Measurements from ENCODE around the gene MACROH2A2.
"Not testable (repeated sequence)": the region's sequence is repeated elsewhere in the genome, so short reads cannot be mapped to it uniquely, and the experiment has no call there.

MACROH2A2 gene

DNA sequence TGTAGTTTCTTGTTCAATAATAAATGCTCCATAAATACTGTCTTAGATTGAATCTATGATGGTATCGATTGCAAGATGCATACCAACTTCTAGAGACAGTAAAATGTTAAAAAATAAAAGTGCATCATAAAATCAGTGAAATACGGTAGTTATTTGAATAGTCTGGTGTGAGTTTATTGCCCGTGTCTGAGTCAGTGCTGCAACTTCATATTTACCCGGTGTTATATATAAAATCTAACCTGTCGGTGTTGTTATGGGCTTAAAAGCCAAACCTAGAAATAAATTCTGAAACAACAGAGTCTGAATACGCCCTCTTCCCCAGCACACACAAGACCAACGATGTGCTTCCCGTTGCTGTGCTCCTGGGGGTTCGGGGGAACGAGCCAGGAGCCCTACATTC, 16.3 kb downstream of the MACROH2A2 start:
- no peak for DNase-seq

DNA sequence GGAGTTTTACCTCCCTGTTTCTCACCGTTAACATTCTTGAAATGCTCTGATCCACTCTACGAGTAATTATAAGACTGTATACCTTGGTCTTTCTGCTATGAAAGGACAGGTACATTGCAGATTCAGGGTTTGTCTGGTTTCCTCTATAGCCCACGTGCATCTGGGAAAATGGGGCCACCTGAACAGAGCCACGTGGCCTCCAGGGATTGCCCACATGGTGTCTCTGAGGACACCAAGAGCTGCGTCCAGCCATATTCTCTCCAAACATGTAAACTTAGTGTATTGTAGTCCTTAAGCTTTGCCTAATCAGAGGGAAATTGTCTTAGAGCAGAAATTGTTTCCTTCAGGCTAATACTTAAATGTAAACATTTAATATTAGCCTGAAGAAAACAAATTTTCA, 16.7 kb downstream of the MACROH2A2 start:
- DNase-seq: no peak

DNA sequence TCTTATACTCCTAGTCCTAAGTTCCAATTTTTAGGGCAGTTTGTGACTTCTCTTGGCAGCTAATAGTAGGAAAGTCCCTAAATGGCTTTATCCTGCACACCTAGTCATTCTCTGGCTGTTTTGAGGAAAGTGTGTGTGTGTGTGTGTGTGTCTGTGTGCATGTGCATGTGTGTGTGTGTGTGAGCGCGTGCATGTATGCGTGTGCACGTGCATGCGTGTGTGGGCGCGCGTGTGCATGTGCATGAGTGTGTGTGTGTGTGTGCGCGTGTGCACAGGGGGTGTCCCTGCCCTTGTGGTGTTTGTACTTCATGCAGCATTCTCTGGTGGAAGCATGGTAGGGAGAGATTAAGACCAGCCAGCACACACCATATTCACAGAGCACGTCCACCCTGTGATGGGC, 18.2 kb downstream of the MACROH2A2 start:
- no peak for DNase-seq

DNA sequence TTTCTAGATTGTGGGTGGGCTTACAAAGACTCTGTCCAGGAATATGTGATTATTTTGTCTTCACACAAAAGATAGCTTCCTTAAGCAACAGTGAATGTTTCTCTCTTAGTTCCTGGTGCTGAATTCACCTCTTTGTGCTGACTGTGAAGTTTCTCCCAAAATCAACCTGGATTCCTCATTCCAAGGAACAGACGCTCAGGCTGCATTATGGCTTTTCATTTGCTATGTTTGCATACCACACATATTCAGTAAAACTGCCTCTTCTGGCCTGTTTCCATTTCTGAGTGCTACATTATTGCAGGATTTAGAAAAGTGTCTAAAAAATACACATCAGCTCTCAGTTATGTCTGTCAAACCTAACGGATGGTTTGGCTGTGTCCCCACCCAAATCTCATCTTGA, 21.5 kb downstream of the MACROH2A2 start:
- DNase-seq: no peak

DNA sequence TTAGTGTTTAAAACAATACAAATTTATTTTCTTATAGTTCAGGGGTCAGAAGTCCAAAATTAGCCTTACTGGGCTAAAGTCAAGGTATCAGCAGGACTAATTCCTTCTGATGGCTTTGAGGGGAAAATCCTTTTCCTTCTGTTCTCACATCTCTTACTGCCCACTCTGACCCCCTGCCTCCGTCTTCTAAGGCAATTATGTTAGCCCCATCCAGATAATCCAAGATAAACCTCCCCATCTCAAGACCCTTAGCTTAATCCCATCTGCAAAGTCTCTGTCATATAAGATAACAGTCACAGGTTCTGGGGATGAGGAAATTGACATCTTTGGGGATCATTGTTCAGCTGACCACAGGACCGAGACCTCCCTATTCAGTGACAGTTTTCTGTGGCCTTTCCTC, 22.3 kb downstream of the MACROH2A2 start:
- no peak for DNase-seq

DNA sequence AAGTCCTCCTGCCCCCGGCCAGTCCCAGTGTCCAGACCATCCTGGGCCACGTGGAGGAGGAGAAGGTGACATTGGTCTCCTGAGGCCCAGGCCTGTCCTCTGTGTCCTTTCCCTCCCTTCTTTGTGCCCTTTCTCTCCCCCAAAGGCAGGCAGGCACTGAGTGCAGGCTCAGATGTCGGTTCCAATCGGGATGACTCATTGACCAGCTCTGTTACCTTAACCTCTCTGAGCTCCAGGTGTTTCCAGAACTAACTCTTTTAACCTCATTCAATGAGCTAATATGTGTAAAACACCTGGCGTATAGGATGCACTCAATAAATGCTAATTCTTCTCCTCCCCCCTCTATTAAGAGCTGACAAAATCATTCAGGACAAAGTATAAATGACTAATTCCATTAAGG, 25.7 kb downstream of the MACROH2A2 start:
- DNase-seq: no peak

DNA sequence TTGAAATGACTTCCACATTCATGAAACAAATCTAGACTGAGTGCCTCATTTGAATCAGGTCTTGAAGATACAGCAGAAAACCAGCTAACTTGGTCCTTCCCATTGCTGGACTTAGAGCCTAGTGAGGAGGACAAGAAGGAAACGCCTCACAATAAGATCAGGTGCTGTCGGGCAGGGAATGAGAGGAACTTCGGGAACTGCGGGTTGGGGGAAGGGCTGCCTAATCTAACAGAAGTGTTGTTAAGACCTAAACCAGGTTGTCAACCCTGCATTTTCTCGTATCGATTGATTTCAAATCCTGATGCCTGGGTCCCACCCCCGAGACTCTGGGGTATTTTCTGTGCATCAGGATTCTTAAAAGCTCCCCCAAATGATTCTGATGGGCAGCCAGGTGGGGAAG, 26.3 kb downstream of the MACROH2A2 start:
- DNase-seq: no peak

DNA sequence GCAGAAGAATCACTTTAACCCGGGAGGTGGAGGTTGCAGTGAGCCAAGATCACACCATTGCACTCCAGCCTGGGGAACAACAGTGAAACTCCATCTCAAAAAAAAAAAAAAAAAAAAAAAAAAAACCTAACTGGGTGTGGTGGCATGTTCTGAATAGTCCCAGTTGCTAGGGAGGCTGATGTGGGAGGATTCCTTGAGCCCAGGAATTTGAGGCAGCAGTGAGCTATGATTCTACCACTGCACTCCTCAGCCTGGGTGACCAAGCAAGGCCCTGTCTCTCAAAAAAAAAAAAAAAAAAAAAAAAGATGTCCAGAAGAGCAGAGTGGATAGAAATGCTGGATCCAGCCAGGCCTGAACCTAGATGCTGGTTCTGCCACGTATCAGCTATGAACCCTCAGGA, 28.1 kb downstream of the MACROH2A2 start:
- DNase-seq: not testable (repeated sequence)

DNA sequence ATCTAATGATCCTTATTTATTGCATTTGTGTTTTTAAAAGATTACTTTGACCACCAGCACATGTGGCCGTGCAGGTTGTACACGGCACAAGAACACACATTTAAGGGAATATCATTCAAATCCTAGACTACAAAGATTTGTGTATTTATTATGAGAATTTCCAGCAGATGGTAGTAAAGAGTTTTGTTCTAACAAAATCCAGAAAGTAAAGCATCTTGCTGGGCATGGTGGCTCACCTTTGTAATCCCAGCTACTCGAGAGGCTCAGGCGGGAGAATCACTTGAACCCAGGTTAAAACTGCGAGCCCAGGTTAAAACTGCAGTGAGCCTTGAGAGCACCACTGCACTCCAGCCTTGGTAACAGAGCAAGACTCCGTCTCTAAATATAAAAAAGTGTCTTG, 31.5 kb downstream of the MACROH2A2 start:
- DNase-seq: no peak

DNA sequence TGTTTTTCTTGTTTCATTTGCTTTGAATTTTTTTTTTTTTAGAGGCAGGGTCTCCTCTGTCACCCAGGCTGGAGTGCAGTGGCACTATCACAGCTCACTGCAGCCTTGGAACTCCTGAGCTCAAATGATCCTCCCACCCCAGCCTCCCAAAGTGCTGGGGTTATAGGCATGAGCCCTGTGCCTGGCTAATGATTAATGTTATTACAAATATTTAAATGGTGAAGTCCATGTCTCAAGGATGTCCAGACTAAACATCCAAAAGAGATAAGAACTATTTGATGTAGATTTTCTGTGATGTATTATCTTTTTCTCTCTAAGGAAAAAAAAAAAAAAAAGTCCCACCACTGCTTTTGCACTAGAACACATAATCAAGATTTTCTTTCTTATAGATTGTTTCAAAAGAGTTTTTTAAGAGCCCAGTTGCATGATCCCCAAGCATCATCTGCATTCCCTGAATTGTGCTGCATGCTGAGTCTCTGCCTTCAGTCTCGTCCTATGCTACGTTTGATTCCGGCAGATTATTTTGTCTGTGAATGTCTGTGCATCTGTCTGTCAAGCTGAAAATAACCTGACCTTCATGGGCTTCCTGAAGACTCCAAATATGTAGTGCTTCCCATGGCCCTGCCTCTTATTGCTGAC, 33.4 kb downstream of the MACROH2A2 start:
- DNase-seq: no peak

DNA sequence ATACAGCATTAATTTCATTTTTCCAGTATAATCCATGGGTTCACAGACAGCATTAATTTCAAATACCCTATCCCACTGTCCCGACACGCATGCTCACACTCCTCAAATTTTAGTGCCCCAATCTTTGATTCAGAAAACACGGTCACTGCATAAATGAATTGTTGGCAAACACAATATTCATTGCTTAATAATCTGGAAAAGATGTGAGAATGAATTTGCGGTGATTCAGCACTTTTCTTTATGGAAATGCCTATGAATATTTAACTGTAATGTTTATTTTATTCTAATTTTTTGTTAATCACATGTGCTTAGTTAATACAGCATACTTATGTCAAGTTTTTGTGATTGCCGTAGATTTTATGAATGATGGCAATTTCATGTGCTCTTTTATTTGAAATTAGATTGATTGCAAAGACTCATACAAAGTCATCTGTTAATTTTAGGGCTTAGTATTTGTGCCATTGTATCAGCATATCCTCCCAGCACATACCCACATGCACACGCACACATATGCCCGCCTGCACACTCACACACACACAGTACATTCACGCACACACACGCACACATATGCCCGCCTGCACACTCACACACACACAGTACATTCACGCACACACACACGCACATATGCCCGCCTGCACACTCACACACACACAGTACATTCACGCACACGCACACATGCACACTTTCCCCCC, 35.1 kb downstream of the MACROH2A2 start:
- DNase-seq: no peak

DNA sequence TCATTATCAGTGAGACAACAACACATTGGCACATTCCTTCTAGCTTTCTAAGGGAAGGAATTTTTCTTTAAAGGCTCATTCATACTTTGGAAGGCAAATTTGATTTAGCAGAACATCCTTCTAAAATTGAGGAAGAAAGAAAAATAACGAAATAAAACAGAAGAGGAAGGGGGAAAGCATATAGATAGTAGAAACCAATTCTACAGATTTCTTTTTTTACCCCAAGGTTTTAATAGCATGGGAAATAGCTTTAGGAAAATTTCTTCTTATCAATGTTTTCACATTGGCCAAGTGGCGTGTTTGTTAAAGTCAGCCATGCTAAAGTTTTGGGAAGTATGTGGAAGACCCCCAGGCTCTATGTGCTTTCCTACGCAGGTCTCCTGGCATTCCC, 35.7 kb downstream of the MACROH2A2 start:
- no peak for DNase-seq

DNA sequence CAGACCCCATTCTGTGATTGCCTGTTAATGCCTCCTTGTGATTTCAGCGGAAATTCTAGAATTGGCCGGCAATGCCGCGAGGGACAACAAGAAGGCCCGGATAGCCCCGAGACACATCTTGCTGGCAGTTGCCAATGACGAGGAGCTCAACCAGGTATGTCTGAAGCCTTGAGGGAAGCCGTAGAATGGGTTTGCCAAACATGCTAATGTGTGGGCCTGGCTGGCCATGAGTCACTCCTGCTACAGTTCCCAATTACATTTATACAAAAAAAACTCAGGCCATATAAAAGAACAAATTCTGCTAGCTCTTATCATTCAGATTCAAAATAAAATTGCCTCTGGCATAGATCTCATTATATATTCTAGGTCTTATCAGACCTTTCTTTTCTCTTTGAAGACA, 37.4 kb downstream of the MACROH2A2 start:
- DNase-seq: no peak

DNA sequence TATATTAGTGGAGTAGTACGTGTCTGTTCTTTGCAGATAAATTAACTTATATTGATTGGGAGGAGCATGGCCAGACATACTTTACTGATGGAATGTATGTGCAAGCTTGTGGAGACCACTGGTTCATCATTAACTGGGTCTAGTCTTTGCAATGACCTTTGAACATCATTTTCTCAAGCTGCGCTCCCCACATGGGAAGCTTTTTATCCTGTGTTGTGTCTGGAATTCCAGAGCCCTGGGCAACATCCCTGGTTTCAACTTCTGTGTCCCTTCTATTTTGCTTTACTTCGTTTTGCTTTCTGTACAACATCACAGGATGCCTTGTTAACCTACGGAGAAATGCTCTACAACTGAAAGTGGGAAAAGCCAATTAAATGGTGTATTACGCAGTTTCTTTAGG, 38.3 kb downstream of the MACROH2A2 start:
- DNase-seq: no peak

DNA sequence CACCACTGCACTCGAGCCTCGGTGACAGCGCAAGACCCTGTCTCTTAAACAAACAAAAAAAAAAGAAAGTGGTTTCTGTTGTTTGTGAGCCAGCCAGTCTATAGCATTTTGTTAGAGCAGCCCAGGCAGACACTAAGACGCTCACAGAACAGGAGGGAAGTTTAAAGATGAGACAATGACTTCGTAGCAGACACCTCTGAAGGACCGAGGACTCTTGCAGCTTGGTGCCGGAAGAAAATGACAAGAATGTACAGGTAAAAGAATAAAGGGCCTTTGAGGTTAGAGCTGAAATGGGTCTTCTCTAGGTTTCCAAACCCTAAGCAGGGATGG, 39.7 kb downstream of the MACROH2A2 start:
- DNase-seq: no peak

DNA sequence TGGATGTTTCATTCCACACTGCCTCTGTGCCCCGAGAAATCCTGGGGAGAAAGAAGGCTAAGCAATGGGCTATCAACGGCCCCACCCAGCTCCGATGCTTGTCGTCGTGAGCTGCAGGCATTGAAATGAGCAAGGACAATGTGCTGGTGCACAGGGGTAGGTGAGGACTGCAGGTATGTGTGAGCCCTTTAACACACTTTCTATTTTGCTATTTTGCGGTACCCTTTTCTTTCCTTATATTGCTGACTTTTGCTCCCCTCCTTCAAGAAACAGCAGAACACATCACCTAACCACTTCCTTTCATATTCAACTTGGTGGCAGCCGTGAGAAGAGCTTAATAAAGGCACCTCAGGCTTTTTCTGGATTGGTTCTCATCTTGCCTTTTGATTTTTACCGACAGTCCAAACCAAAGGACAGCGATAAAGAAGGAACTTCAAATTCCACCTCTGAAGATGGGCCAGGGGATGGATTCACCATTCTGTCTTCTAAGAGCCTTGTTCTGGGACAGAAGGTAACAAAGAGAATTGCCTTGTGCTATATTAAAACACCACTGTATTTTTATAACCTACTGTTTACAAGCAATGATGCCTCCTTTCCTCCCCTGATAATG, 40.8 kb downstream of the MACROH2A2 start:
- DNase-seq: no peak

DNA sequence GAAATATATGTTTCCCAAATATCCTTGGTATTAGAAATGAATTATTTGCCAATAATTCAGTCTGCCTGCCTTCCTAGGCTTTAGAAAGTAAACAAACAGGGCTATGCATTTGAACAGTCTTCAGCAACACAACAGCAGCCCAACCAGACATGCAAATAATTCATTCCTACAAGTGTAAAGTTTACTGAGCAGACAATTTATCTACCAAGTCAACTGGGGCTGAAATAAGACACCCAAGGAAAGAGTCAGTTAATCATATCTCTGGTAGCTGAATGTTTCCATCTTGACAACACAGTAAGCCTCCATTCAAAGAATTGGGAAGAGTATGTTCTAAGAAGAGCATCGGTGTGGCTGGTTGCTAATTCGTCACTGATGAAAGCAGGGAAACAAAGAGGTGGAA, 41.6 kb downstream of the MACROH2A2 start:
- no peak for DNase-seq

DNA sequence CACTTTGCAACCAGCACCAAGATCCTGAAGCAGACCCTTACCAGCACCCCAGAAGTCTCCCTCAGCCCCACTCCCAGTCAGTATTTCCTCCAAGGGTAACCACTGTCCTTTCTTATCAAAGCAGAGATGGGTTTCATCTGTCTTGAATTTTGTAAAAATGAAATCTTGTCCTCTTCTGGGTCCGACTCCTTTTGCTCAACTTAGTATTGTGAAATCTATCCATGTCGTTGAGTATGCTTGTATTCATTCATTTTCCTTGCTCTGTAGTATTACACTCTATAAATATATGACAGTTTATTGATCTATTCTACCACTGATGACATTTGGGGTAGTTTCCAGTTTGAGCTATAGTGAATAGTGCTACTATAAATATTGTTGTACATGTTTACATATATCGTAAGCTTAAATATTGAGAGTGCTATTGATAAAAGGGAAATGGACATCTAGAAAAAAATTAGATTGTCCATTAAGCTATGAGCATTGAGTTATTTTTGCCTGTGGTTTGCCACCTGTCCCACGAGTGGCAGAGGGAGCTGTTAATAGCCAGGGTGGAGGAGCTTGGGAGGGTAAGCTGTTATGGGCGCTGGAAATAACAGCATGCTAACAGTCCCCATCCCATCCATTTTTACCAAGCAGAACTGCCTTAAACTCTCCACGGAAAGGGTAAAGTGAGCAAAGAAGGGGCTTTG, 43.5 kb downstream of the MACROH2A2 start:
- DNase-seq: no peak

DNA sequence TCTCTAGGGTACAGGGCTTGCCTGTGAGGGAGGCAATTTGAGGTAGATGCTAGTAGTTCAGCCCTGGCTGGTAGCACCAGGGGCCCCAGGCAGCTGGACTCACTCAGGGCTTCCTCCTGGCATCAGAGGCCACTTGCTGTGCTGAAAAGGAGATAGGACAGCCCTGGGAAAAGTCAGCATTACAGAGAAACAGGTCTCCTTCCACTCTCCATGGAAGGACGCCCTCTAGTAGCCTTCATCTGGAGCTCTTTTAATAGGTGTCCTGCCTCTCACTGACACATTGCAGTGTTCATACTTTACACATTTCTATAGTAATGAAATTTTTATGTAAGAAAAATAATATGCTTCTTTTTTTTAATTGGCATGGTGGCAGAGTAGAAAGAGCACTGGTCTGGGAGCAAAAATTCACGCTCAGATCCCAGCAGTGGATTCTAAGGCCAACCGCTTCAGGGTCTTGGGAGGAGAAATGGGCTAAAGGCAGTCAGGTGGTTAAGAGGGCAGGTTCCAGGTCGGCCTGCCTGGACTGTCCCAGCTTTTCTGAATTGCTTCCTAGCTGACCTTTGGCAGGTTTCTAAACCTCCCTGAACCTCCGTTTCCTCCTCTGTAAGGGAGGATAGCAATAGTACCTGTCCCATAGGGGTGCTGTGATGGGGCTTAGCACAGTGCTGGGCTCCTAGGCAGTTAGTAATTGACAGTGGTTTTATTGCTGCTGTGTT, 44.2 kb downstream of the MACROH2A2 start:
- DNase-seq: no peak

DNA sequence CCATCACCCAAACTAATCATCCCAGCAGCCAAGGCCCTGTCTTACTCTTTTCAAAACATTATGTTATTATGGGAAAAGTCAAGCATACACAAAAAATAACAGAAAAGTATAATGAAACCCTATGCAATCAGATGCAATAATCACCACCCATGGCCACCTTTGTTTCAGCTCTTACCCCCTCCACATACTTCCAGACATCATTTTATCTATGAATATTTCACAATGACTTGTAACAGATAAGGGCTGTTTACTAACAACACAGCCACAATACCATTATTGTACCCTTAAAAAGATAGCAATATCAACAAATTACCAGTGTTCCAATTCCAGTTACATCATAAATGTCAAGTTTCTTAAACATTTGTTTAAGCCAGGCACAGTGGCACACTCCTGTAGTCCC, 44.8 kb downstream of the MACROH2A2 start:
- no peak for DNase-seq

DNA sequence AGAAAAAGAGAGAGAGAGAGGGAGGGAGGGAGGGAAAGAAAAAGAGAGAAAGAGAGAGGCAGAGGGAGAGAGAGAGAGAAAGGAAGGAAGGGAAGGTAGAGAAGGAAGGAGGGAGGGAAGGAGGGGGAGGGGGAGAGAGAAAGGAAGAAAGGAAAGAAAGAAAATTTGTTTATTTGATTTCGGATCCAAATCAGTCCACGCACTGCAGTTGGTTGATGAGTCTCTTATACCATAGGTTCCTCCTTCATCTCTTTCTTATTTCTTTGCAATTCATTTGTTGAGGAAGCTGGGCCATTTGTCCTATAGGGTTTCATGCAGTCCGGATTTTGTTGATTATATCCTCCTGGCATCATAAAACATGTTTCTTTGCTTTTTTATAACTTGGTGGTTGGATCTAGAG, 45.6 kb downstream of the MACROH2A2 start:
- DNase-seq: no peak

DNA sequence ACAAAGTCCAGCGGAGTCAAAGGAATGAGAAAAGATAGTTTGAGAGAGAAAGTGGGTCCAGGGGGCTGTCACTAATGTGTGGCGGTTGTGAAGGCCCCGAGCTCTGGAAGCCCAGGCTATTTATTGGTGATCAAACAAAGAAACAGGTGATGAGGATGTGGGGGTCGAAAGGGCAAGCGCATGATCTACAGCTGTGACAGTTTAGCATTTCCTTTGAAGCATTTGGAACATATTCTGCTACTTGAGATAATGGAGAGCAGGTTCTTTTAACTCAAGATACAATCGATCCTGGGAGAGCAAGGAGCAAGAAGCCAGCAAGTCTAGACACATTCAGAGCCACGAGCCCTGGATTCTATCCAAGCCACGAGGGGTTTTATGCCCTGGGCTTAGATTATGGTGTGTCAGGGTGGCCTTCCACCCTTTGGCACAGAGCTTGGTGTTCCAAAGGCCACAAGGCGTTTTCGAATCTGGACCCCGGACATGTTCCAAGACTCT, 48.5 kb downstream of the MACROH2A2 start:
- DNase-seq: not testable (repeated sequence)

DNA sequence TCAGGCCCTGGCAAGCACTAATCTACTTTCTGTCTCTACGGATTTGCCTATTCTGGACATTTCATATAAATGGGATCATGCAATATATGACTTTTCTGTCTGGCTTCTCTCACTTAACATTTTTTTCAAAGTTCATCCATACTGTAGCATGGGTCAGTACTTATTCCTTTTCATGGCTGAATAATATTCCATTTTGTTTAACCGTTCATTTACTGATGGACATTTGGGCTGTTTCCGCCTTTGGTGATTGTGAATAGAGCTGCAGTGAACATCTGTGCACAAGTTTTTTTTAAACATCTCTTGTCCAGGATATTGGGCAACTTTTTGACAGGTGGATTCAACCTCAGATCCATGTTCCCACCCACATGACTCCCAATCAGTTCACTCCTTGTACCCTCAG, 49.0 kb downstream of the MACROH2A2 start:
- DNase-seq: no peak
